GM12892 (cell line): ENCODE results near the gene MYO10.

Experiments
- POLR2A ChIP-seq: IDR thresholded peaks from 2 replicates; pipeline ENCODE4 v1.6.1; 2011; ENCODE audit warnings: low read depth, low read length, control low read depth
- POLR2AphosphoS5 ChIP-seq: IDR thresholded peaks from 2 replicates; pipeline ENCODE4 v1.6.1; 2011; ENCODE audit warnings: low read depth, low read length, control low read depth
- TAF1 ChIP-seq: IDR thresholded peaks from 2 replicates; pipeline ENCODE4 v1.6.1; 2011; ENCODE audit warnings: low read depth, mild to moderate bottlenecking, control low read depth, low read length, borderline replicate concordance

DNA sequence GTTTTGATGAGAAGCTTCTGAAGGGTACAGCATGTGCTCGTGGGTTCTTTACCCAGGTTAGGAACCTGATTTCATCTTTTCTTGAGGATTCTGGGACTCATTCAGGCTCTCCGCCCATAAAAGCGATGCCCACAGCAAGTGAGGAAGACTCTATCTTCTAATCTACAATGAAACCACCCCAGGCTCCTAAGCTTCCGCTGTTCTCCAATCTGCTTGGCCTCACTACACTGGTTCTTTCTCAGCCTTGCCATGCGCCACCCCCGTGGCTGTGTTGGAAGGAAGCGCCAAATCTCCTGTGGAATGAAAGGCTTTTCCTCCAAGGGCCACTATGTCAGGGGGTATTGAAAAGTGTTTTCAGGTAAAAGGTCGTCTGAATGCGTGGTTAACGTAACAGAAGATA, 135.6 kb downstream of the MYO10 start:
- TF ChIP-seq POLR2A (no peak), TAF1 (no peak), POLR2AphosphoS5 (no peak)
